HuH-7 (cell line): Measurements from ENCODE around the gene PDSS2.
A peak's percentile ranks its signal among the peaks of the same experiment; 100 is the strongest.
"Not testable (repeated sequence)": the region's sequence is repeated elsewhere in the genome, so short reads cannot be mapped to it uniquely, and the experiment has no call there.

Source experiments
- DNase-seq: peaks from one replicate; pipeline ENCODE4 v3.0.0; 2011; ENCODE audit warnings: low spot score

The PDSS2 gene

GRCh38 chr6:107154801-107155160 is 304.6 kb downstream of the PDSS2 start:
- no peak for DNase-seq

- DNase-seq, result peak; percentile 60
These were observed 305.1 kb downstream of the PDSS2 start for GRCh38 chr6:107154131-107154800.

GRCh38 chr6:107152638-107153430 is 306.5 kb downstream of the PDSS2 start:
- DNase-seq, result peak; percentile 63

- no peak for DNase-seq
These were observed 314.7 kb downstream of the PDSS2 start for GRCh38 chr6:107144666-107145065.

DNA sequence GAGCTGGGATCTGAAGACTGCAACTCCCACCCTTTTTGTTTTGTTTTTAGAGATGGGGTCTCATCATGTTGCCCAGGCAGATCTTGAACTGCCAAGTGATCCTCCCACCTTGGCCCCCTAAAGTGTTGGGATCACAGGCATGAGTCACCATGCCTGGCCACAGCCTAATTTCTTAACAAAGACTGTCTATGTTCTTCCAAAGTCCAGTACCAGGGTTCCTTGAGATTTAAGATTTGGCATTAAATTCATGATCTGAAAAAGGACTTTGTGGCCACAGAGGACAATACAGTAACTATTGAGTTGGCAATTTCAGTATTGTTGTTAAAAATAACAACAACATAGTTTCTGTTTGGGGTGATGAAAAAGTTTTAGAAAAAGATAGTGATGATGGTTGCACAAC is 315.4 kb downstream of the PDSS2 start:
- DNase-seq, result no peak

DNA sequence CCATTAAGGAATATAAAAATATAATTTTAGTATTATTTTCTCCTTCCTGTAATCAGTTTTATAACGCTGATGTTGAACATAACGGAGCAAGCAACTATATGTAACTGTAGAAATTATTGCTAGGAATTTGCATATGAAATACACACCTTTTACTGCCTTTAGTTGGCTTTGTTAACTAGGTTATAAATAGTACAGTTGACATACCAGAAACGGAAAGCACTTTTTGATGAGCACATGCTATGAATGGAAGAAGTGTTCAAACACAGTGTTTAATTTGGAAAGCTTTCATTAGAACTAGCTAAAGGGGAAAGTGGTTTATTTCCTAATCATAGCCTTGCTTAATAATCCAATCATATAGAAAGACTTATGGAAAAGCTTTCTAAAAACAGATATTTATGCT is 318.8 kb downstream of the PDSS2 start:
- no peak for DNase-seq

- DNase-seq, result not testable (repeated sequence)
These were observed 323.0 kb downstream of the PDSS2 start for GRCh38 chr6:107136324-107136723.

DNA sequence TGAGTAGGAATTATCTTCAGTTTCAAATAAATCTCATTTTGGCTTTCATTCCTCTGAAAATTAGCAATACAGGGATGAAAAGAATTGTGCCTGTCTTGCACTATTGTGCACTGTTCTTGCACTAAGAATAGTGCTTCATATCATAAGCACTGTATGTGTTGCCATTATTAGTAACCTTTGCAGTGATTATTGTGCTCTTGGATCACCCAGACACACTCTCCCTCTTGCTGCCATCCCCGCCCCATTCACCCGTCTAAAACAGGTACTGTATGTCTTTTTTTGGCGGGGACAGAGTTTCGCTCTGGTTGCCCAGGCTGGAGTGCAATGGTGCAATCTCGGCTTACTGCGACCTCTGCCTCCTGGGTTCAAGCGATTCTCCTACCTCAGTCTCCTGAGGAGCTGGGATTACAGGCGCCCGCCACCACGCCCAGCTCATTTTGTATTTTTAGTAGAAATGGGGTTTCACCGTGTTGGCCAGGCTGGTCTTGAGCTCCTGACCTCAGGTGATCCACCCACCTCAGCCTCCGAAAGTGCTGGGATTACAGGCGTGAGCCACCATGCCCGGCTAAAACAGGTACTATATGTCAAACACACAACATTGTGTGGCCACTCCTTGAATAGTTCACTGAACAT is 324.2 kb downstream of the PDSS2 start:
- DNase-seq, result not testable (repeated sequence)

GRCh38 chr6:107132330-107132954 is 326.9 kb downstream of the PDSS2 start:
- no peak for DNase-seq

GRCh38 chr6:107129370-107129925 is 329.9 kb downstream of the PDSS2 start:
- no peak for DNase-seq

- DNase-seq, result no peak
These were observed 330.8 kb downstream of the PDSS2 start for GRCh38 chr6:107128577-107128976.

- DNase-seq, result no peak
These were observed 331.2 kb downstream of the PDSS2 start for GRCh38 chr6:107128175-107128574.

- DNase-seq, result no peak
These were observed 333.6 kb downstream of the PDSS2 start for GRCh38 chr6:107125771-107126170.

GRCh38 chr6:107124934-107125348 is 334.4 kb downstream of the PDSS2 start:
- no peak for DNase-seq

- no peak for DNase-seq
These were observed 335.9 kb downstream of the PDSS2 start for GRCh38 chr6:107123501-107123900.

- DNase-seq, result no peak
These were observed 336.6 kb downstream of the PDSS2 start for GRCh38 chr6:107122748-107123147.

GRCh38 chr6:107121964-107122495 is 337.3 kb downstream of the PDSS2 start:
- DNase-seq, result no peak

GRCh38 chr6:107121266-107121665 is 338.1 kb downstream of the PDSS2 start:
- DNase-seq, result no peak

- DNase-seq, result no peak
These were observed 339.0 kb downstream of the PDSS2 start for GRCh38 chr6:107120404-107120803.

DNA sequence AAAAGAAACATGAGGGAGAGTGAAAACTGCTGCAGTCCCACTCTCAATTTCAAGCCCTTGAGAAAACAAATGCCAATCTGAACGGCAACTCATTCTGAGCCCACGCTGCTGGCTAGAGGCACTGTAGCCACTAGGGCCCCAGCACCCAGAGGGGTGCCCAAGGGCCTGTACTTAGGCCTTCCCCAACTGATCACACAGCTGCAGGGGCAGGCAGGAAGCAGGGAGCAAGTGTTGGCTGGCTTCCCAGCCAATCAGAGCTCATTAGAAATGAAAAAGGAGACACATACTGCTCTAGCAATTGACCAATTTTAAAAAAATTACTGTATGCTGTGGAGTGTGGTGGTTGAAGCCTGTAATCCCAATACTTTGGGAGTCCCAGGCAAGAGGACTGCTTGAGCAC is 340.4 kb downstream of the PDSS2 start:
- no peak for DNase-seq

GRCh38 chr6:107118540-107118939 is 340.8 kb downstream of the PDSS2 start:
- not testable (repeated sequence) for DNase-seq

DNA sequence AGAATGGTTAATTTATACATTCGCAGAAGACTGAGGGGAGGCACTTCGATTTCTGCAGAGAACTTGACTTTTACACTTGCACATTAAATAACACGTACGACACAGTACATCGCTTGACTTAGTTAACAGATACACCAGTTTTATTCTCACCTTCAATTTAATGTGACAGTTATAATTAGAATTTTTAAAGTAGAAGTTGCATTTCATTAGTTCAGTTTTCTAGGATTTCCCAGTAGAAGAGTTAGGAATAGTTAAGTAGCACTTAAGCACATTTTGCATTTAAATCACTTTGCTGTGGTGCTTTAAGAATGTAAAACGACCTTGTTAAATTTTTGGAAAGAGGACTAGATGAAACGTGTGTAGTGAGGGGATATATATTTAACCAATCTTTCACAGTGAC is 342.4 kb downstream of the PDSS2 start:
- no peak for DNase-seq
